Ovary (tissue), 3 donors: Measurements from ENCODE around the gene SAXO1.
"Not testable (repeated sequence)": the region's sequence is repeated elsewhere in the genome, so short reads cannot be mapped to it uniquely, and the experiment has no call there.

Experiments
- CTCF ChIP-seq, 3 donors: fragments of 450-650 bp in 2 of 3; fragments of 200-600 bp in 1 of 3; IDR thresholded peaks; one replicate each; pipeline versions ENCODE4 v1.5.1 to v1.8.0; 2016 to 2022; ENCODE audit warnings: antibody characterized with exemption in 3 of 3, mild to moderate bottlenecking in 1 of 3
- EP300 ChIP-seq: sonication (generic); formaldehyde crosslinking; IDR thresholded peaks from one replicate; pipeline ENCODE4 v1.6.1; 2017; ENCODE audit warnings: antibody characterized with exemption
- POLR2A ChIP-seq: fragments of 450-650 bp; IDR thresholded peaks from one replicate; pipeline ENCODE4 v1.6.1; 2017; ENCODE audit warnings: antibody characterized with exemption, mild to moderate bottlenecking, moderate library complexity
- donor health status: DM: no; HTN: no; CAD: no.

GRCh38 chr9:18991197-18991596, 41.8 kb downstream of the SAXO1 start:
- TF ChIP-seq CTCF (IDR thresholded peaks at IDR 0.05); POLR2A; EP300: not testable (repeated sequence)
